Measurements from ENCODE around the gene HOOK1. TPM values are rescaled to one million over a fixed set of nuclear protein-coding genes. Genes with fewer than 3 reads are reported as not detected.

HOOK1 gene
- total and polyA plus RNA-seq, 2 of the 13 experiments (the other 11 are each of a cell fraction or from before 2014, with no cell fraction given), result 11.3 to 24.2 TPM

DNA sequence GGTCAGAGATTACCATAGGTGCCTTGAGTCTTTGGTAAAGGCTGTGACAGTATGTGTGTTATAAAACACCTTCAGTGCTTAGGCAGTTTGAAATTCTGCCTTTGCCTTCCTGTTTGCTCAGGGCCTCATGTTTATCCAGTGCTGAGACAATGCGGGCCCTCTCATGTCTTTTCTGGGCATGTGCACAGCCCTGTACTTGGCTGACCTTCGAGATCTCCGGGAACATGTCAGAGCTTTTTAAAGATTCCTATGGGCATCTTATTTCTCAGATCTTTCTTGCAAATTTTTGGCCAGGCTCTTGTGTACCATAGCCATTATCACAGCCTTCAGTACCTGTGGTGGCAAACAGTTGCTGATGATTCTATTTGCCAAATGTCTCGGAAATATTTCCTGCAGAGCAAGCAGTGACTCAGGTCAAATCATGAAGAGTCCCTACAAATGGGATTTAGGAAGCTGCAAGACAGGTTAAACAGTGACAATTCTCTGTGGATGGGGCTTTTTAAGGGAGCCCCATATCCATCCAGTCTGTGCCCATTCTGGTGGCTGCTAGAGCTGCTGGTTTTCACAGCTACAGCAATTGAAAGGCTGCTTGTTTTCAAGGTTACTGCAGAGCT lies 42.1 kb downstream of the HOOK1 start (continued):
- TF ChIP-seq ZBTB37 (CRISPR knock-in tag; IDR thresholded peaks at IDR 0.05), result peak; percentile 67; the same call in 1 of the 2 replicates
- TF ChIP-seq ZNF207 (IDR thresholded peaks at IDR 0.05; ENCODE audit: borderline replicate concordance), result no peak
- TF ChIP-seq ZHX1 (CRISPR knock-in tag; IDR thresholded peaks at IDR 0.05; ENCODE audit: low read depth), result no peak
- no peak for TF ChIP-seq RFX1 (IDR thresholded peaks at IDR 0.05)
- no peak for TF ChIP-seq ISX (CRISPR knock-in tag; conservative IDR thresholded peaks at IDR 0.05)
- peak; percentile 44; the same call in 1 of the 2 replicates for TF ChIP-seq ZNF605 (CRISPR knock-in tag; IDR thresholded peaks at IDR 0.05)
- TF ChIP-seq KLF13 (CRISPR knock-in tag; IDR thresholded peaks at IDR 0.05), result no peak

GRCh38 chr1:59857679-59858354 lies 43.1 kb downstream of the HOOK1 start:
- Histone ChIP-seq H3K27me3 (ENCODE audit: control insufficient read depth in 1 of 2, insufficient read depth in 2 of 2, low read length in 2 of 2) (no peaks in the 10 kb centered on the region), H2AFZ (ENCODE audit: low read length) (no peak overlapping the region), H3K27ac (ENCODE audit: extremely low read length, insufficient read depth, low read length) (peak overlapping the region; percentile 93), H3K9ac (ENCODE audit: insufficient read depth, low read depth, low read length) (peak overlapping the region; percentile 64), H4K20me1 (ENCODE audit: insufficient read depth, low read length) (no peaks in the 10 kb centered on the region), H3K79me2 (ENCODE audit: insufficient read depth, low read length) (peaks cover 2% of the 10 kb centered on the region), H3K4me1 (ENCODE audit: insufficient read depth, low read length) (peaks cover 29% of the 10 kb centered on the region), H3K36me3 (replicated peaks in 1 of 2; ENCODE audit: control insufficient read depth in 1 of 2, insufficient read depth in 2 of 2, low read length in 2 of 2) (peaks cover 2 to 4% of the 10 kb centered on the region in 2 experiments; a peak in 2 of 5 replicates), H3K4me2 (ENCODE audit: low read depth, low read length) (peak overlapping the region; percentile 76), H3K9me3 (ENCODE audit: low read length) (no peaks in the 10 kb centered on the region), H3K4me3 (replicated peaks in 1 of 3; ENCODE audit: insufficient read depth in 1 of 3, low read depth in 2 of 3, low read length in 3 of 3) (peak overlapping the region in 1 of 3 experiments; percentile 57; a peak in 1 of 6 replicates)
- FAIRE-seq, result no peak
- DNase-seq (ENCODE audit: low spot score), result peak; percentile 20
- POLR2A ChIA-PET, result interaction anchor here (2.4 kb wide), 1 partner anchor 43 kb away, joined by 9 read pairs; the partner anchor contains the start of gene HOOK1
- in situ Hi-C loops (cut with HindIII; ENCODE audit: extremely low pct_ligation_motif_present, low pct_unique_long_range_greater_than_20kb) (no loop called here), intact Hi-C loops (cut with micrococcal nuclease; ENCODE audit: unreplicated experiment) (loop anchor here (5.0 kb wide), 1 partner anchor 41 kb away; no protein-coding TSS in a partner anchor)
- 72% methylated on average over 5 of the region's 5 CpGs for WGBS (ENCODE audit: low lambda C conversion rate)
- BruUV-seq (replicated peaks), result no TSS peak
- ATAC-seq, result no peak
- CTCF ChIA-PET (ENCODE audit: low intra/inter-chr PET ratio, low total read pairs), result no interaction called here
- TF ChIP-seq MYPOP (CRISPR knock-in tag; IDR thresholded peaks at IDR 0.05) (no peak), SP2 (CRISPR knock-in tag; IDR thresholded peaks at IDR 0.05) (no peak), RFX3 (CRISPR knock-in tag; IDR thresholded peaks at IDR 0.05) (no peak), RFXAP (CRISPR knock-in tag; IDR thresholded peaks at IDR 0.05; ENCODE audit: borderline replicate concordance) (no peak), YEATS2 (CRISPR knock-in tag; IDR thresholded peaks at IDR 0.05; ENCODE audit: borderline replicate concordance) (no peak)
- TF ChIP-seq, protein P1, sequence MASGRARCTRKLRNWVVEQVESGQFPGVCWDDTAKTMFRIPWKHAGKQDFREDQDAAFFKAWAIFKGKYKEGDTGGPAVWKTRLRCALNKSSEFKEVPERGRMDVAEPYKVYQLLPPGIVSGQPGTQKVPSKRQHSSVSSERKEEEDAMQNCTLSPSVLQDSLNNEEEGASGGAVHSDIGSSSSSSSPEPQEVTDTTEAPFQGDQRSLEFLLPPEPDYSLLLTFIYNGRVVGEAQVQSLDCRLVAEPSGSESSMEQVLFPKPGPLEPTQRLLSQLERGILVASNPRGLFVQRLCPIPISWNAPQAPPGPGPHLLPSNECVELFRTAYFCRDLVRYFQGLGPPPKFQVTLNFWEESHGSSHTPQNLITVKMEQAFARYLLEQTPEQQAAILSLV (CRISPR knock-in tag; IDR thresholded peaks at IDR 0.05; ENCODE audit: borderline replicate concordance), result no peak

Data from HepG2 (cell line).